CD4-positive, alpha-beta T cell (primary cell): ENCODE results near the gene RBFOX1. TPM values are rescaled to one million over a fixed set of nuclear protein-coding genes. Genes with fewer than 3 reads are reported as not detected.

ENCODE experiments used
- ATAC-seq: fragments of 200-7000 bp; cut with Tn5 transposase; one replicate; pipeline ENCODE4 v1.10.0; 2022; ENCODE audit warnings: mild to moderate bottlenecking; ENCODE audit not compliant: poor library complexity
- CTCF ChIA-PET: fragments of 350-600 bp; sonication (Branson Sonifier 250); formaldehyde crosslinking; loops from one replicate; lab custom pipeline; 2021; ENCODE audit warnings: antibody characterized with exemption, inconsistent platforms; lab: Charles Lee
- POLR2A ChIA-PET: fragments of 350-600 bp; sonication (Branson Sonifier 250); formaldehyde crosslinking; loops from one replicate; lab custom pipeline; 2021; ENCODE audit warnings: antibody characterized with exemption, inconsistent platforms; lab: Charles Lee
- DNase-seq, 14 experiments: peaks; one replicate each; pipeline ENCODE4 v3.0.0-alpha.2; 2013 to 2020; ENCODE audit warnings: mixed read lengths in 2 of 14
- H3K27ac ChIP-seq, 2 donors: one replicate each; pipeline versions ENCODE4 v1.5.1 to v1.7.0; 2013; ENCODE audit warnings: low read length in 2 of 2, low read depth in 1 of 2, mild to moderate bottlenecking in 1 of 2
- H3K27me3 ChIP-seq, 2 experiments: 1 replicate in 1 of 2; 2 replicates in 1 of 2; pipeline versions ENCODE4 v1.6.1 to v1.7.0; 2013; ENCODE audit warnings: low read length in 2 of 2, control low read depth in 1 of 2, mild to moderate bottlenecking in 1 of 2, moderate library complexity in 1 of 2; ENCODE audit not compliant: insufficient read depth in 2 of 2, control insufficient read depth in 1 of 2
- H3K36me3 ChIP-seq: one replicate; pipeline ENCODE4 v1.6.1; 2013; ENCODE audit warnings: low read length, control low read depth; ENCODE audit not compliant: insufficient read depth
- H3K4me1 ChIP-seq: one replicate; pipeline ENCODE4 v1.6.1; 2013; ENCODE audit warnings: low read length, control low read depth; ENCODE audit not compliant: insufficient read depth
- H3K4me3 ChIP-seq: one replicate; pipeline ENCODE4 v1.5.1; 2013; ENCODE audit warnings: mild to moderate bottlenecking, low read length, moderate library complexity
- H3K9me3 ChIP-seq, 2 experiments: 1 replicate in 1 of 2; 2 replicates in 1 of 2; pipeline versions ENCODE4 v1.6.1 to v1.7.0; 2013; ENCODE audit warnings: low read length in 2 of 2, mild to moderate bottlenecking in 2 of 2, control low read depth in 1 of 2, moderate library complexity in 1 of 2; ENCODE audit not compliant: control insufficient read depth in 1 of 2, insufficient read depth in 1 of 2
- H3K27ac Mint-ChIP-seq: one replicate; pipeline ENCODE4 v1.8.0; 2020; ENCODE audit warnings: mixed read lengths
- H3K27me3 Mint-ChIP-seq: one replicate; pipeline ENCODE4 v1.8.0; 2021; ENCODE audit warnings: mixed read lengths
- H3K36me3 Mint-ChIP-seq: one replicate; pipeline ENCODE4 v1.8.0; 2021; ENCODE audit warnings: low read depth, mixed read lengths
- H3K4me1 Mint-ChIP-seq: one replicate; pipeline ENCODE4 v1.8.0; 2021; ENCODE audit warnings: low read depth, mixed read lengths
- H3K4me3 Mint-ChIP-seq: one replicate; pipeline ENCODE4 v1.8.0; 2020; ENCODE audit warnings: mild to moderate bottlenecking, mixed read lengths
- H3K9me3 Mint-ChIP-seq: one replicate; pipeline ENCODE4 v1.8.0; 2020; ENCODE audit warnings: mixed read lengths
- intact Hi-C, 2 experiments: fragments of 100-400 bp; cut with DNase I in 1 of 2; cut with micrococcal nuclease in 1 of 2; formaldehyde crosslinking; loops; one replicate each; pipeline versions ENCODE4 v1.15.1 to v1.9.0; 2023 to 2025; cut with DNase I, micrococcal nuclease
- total RNA-seq, 174 experiments: library from RNA in 2 of 174; stranded (reverse) in 2 of 174; gene quantifications; one replicate each; pipeline ENCODE4 v1.2.3 and lab custom pipeline; 2021 to 2026
- TF ChIP-seq, protein P1 (sequence below): fragments of 200-600 bp; IDR thresholded peaks from one replicate; pipeline ENCODE4 v1.8.0; 2022; ENCODE audit warnings: antibody characterized with exemption, mild to moderate bottlenecking

RBFOX1 gene
- total RNA-seq, 2 experiments from 2014 or later: not detected

DNA sequence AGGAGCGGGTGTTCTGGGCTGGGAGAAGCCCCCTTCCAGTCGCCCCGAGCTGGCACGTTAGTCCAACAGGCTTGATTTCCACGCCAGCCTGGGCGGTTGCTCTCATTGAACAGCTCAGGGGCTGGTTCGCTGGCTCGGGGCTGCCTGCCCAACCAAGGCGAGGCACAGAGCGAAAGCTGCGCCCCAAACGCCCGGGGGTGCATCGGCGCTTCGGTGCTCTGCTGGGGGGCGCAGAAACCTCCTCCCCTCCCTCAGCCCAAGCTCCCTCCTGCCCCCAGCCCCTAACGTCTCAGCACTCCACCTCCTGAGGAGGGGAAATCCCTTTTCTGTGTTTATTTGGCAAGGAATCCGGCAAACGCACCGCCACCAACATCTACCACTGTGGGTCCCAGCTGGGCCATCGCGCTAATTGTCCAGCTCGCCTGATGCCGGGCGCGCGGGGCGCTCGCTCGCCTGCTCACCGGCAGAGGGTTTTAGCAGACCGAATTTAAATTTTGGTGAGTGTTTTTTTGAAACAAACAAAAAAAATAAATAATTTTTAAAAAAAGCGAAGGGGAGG, 29.5 kb upstream of the RBFOX1 start:
- H3K27me3 Mint-ChIP-seq: peaks cover 41% of the 10 kb centered on the region
- intact Hi-C loops: no loop called here
- H3K27me3 ChIP-seq: peaks cover 0 to 5% of the 10 kb centered on the region in 2 experiments
- ChIA-PET POLR2A (no interaction called here), CTCF (no interaction called here)
- no peaks in the 10 kb centered on the region for H3K4me1 ChIP-seq
- no peak overlapping the region for H3K4me3 Mint-ChIP-seq
- no peak overlapping the region for H3K4me3 ChIP-seq
- no peak overlapping the region for H3K27ac Mint-ChIP-seq
- H3K27ac ChIP-seq: no peak overlapping the region
- H3K4me1 Mint-ChIP-seq: no peaks in the 10 kb centered on the region
- no peaks in the 10 kb centered on the region for H3K36me3 ChIP-seq
- H3K9me3 Mint-ChIP-seq: peaks cover 10% of the 10 kb centered on the region
- no peak for DNase-seq
- ATAC-seq: no peak
- H3K9me3 ChIP-seq: peaks cover 0 to 23% of the 10 kb centered on the region in 2 experiments
- no peaks in the 10 kb centered on the region for H3K36me3 Mint-ChIP-seq
- TF ChIP-seq, protein P1, sequence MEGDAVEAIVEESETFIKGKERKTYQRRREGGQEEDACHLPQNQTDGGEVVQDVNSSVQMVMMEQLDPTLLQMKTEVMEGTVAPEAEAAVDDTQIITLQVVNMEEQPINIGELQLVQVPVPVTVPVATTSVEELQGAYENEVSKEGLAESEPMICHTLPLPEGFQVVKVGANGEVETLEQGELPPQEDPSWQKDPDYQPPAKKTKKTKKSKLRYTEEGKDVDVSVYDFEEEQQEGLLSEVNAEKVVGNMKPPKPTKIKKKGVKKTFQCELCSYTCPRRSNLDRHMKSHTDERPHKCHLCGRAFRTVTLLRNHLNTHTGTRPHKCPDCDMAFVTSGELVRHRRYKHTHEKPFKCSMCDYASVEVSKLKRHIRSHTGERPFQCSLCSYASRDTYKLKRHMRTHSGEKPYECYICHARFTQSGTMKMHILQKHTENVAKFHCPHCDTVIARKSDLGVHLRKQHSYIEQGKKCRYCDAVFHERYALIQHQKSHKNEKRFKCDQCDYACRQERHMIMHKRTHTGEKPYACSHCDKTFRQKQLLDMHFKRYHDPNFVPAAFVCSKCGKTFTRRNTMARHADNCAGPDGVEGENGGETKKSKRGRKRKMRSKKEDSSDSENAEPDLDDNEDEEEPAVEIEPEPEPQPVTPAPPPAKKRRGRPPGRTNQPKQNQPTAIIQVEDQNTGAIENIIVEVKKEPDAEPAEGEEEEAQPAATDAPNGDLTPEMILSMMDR: no peak

DNA sequence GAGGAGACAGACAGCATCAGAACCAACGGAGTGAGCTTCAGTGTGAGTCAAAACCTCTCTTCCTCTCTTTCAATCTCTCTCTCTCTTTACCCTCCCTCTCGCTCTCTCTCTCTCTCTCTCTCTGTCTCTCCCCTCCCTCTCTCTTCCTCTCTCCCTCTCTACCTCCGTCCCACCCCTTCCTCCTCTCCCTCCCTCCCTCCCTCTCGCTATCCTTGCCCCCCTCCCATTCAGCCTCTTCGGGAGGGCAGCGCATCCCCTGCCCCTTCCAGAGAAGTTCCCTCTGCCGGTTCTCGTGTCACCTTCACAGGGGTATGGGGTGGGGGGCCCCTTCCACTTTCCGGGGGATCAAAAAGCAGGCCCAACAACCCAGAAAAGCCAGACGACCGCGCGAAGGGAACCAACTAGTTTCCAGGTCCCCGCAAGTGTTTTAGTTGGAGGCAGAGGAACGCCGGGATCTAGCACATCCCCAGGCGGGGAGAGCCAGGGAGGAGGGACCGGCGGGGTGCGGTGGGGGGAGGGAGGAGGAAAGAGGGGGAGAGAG, 28.9 kb upstream of the RBFOX1 start:
- Mint-ChIP-seq H3K27ac (no peak overlapping the region), H3K4me1 (no peaks in the 10 kb centered on the region), H3K36me3 (no peaks in the 10 kb centered on the region), H3K27me3 (peaks cover 41% of the 10 kb centered on the region), H3K4me3 (no peak overlapping the region), H3K9me3 (peaks cover 6% of the 10 kb centered on the region)
- intact Hi-C loops: no loop called here
- no peak for ATAC-seq
- DNase-seq: no peak
- H3K4me3 ChIP-seq: no peak overlapping the region
- POLR2A ChIA-PET: no interaction called here
- no peak overlapping the region for H3K27ac ChIP-seq
- H3K27me3 ChIP-seq: peaks cover 0 to 5% of the 10 kb centered on the region in 2 experiments
- peaks cover 0 to 23% of the 10 kb centered on the region in 2 experiments for H3K9me3 ChIP-seq
- CTCF ChIA-PET: no interaction called here
- no peaks in the 10 kb centered on the region for H3K4me1 ChIP-seq
- no peaks in the 10 kb centered on the region for H3K36me3 ChIP-seq
- TF ChIP-seq, protein P1: no peak

DNA sequence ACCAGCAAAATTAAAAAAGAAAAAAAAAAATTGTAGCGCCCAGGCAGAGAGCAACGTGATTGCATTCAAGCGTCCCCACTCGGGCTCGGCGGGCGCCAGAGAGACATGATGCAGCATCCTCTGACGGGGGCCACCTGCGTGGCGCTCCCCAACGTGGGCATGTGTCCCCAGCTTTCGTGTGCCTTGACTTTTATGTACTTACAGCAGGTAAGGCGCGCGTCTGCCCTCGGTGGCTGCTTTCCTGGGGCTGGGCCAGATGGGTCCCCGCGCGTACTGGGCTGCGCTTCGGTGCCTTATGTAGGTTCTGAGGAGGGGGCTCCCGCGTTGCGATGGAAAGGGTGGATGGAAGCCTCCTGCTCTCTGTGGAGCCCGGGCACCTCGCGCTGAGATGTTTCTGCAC, 28.4 kb upstream of the RBFOX1 start:
- ATAC-seq (no peak), DNase-seq (no peak)
- intact Hi-C loops: no loop called here
- Mint-ChIP-seq H3K9me3 (peaks cover 5% of the 10 kb centered on the region), H3K27me3 (peaks cover 41% of the 10 kb centered on the region), H3K27ac (no peak overlapping the region), H3K4me1 (no peaks in the 10 kb centered on the region), H3K4me3 (no peak overlapping the region), H3K36me3 (no peaks in the 10 kb centered on the region)
- TF ChIP-seq, protein P1: no peak
- ChIA-PET POLR2A (no interaction called here), CTCF (no interaction called here)
- no peak overlapping the region for H3K4me3 ChIP-seq
- no peaks in the 10 kb centered on the region for H3K36me3 ChIP-seq
- H3K27me3 ChIP-seq: peaks cover 0 to 5% of the 10 kb centered on the region in 2 experiments
- H3K27ac ChIP-seq: no peak overlapping the region
- H3K4me1 ChIP-seq: no peaks in the 10 kb centered on the region
- peaks cover 0 to 26% of the 10 kb centered on the region in 2 experiments for H3K9me3 ChIP-seq
